Ovary (tissue), 9 donors: ENCODE results near the gene FTCD. TPM values are rescaled to one million over a fixed set of nuclear protein-coding genes. Genes with fewer than 3 reads are reported as not detected.

Source experiments
- DNase-seq, 5 donors: peaks; one replicate each; pipeline ENCODE4 v3.0.0-alpha.2; 2019 to 2020
- H3K27ac ChIP-seq, 2 donors: fragments of 200-600 bp; one replicate each; pipeline versions ENCODE4 v1.5.1 to v1.8.0; 2019 to 2022
- H3K27me3 ChIP-seq: fragments of 200-600 bp; one replicate; pipeline ENCODE4 v1.8.0; 2022
- H3K36me3 ChIP-seq: fragments of 200-600 bp; sonication (generic); one replicate; pipeline ENCODE4 v1.5.1; 2019
- H3K4me1 ChIP-seq: one replicate; pipeline ENCODE4 v1.8.1; 2013; ENCODE audit warnings: mild to moderate bottlenecking, moderate library complexity; ENCODE audit not compliant: insufficient read depth
- H3K4me3 ChIP-seq: fragments of 200-600 bp; sonication (generic); one replicate; pipeline ENCODE4 v1.5.1; 2017
- H3K9me3 ChIP-seq, 2 donors: fragments of 200-600 bp in 1 of 2; sonication (generic) in 1 of 2; one replicate each; pipeline versions ENCODE4 v1.5.1 to v1.8.1; 2013 to 2019; ENCODE audit warnings: mild to moderate bottlenecking in 1 of 2, moderate library complexity in 1 of 2
- CTCF ChIP-seq, 3 donors: fragments of 450-650 bp in 2 of 3; fragments of 200-600 bp in 1 of 3; IDR thresholded peaks; one replicate each; pipeline versions ENCODE4 v1.5.1 to v1.8.0; 2016 to 2022; ENCODE audit warnings: antibody characterized with exemption in 3 of 3, mild to moderate bottlenecking in 1 of 3
- EP300 ChIP-seq: sonication (generic); formaldehyde crosslinking; IDR thresholded peaks from one replicate; pipeline ENCODE4 v1.6.1; 2017; ENCODE audit warnings: antibody characterized with exemption
- POLR2A ChIP-seq: fragments of 450-650 bp; IDR thresholded peaks from one replicate; pipeline ENCODE4 v1.6.1; 2017; ENCODE audit warnings: antibody characterized with exemption, mild to moderate bottlenecking, moderate library complexity
- WGBS, 3 donors: extraction: QIAGEN DNeasy Blood & Tissue Kit in 1 of 3; methylation state at CpG; one replicate each; pipeline versions ENCODE4 v1.1.5 to v1.1.7; 2013 to 2017; 5-methylcytosine and 5-hydroxymethylcytosine counted together
- intact Hi-C, 4 donors: fragments of 100-400 bp; cut with DNase I; formaldehyde crosslinking; loops; one replicate each; pipeline versions ENCODE4 v1.11.0 to v1.15.1; 2022 to 2023
- polyA plus RNA-seq, 2 donors: library from polyadenylated mRNA; stranded (reverse); fragments of 200-250 nt in 1 of 2; fragments of 350-450 nt in 1 of 2; fragmentation: Illumina TruSeq in 1 of 2; extraction: RNeasy Lipid Tissue Mini Kit (QIAGEN cat#74804) in 1 of 2; gene quantifications; one replicate each; pipeline ENCODE4 v1.2.3, GENCODE V29; 2013 to 2014
- total RNA-seq, 7 donors: library from RNA; depleted of rRNA in 2 of 7; stranded (reverse); fragments of >200 nt in 2 of 7; fragmentation: NEBNext Ultra II Directional in 3 of 7; extraction: Animal tissue kit (Norgen Biotek cat#: 25700) in 3 of 7; gene quantifications; one replicate each; pipeline versions ENCODE4 v1.1.0 to v1.2.4, GENCODE V29; 2016 to 2023
- donor health status: DM: no; HTN: no; CAD: no; lungs with moderate emphysema.
- donor health status: DM: no; HTN: no; CAD: no.
- donor health status: Bipolar disorder and iron deficiency.
- donor health status: DM: yes; HTN: yes; CAD: no.
- donor health status: DM: no; HTN: no; CAD: no.
- donor health status: DM: yes; HTN: yes; CAD: no.

FTCD gene
- total and polyA plus RNA-seq, 9 donors, result 0.83 to 7.5 (median 3.7) TPM; not detected in 1

GRCh38 chr21:46160907-46161632 is 5.7 kb upstream of the FTCD start:
- peak in 3 of 5 donors; percentile 19 to 34 (median 27) for DNase-seq
- Histone ChIP-seq H3K36me3 (no peaks in the 10 kb centered on the region), H3K4me1 (no peaks in the 10 kb centered on the region), H3K27me3 (no peaks in the 10 kb centered on the region), H3K9me3 (no peaks in the 10 kb centered on the region), H3K27ac (no peak overlapping the region), H3K4me3 (no peak overlapping the region)
- TF ChIP-seq CTCF (IDR thresholded peaks at IDR 0.05) (no peak), POLR2A (no peak)
- WGBS, 3 donors, result 66 to 94% (median 92%) methylated on average over 65 to 70 of the region's 72 CpGs
- intact Hi-C loops, result no loop called here

- no peak overlapping the region for H3K27ac ChIP-seq
- intact Hi-C loops, result no loop called here
- no peaks in the 10 kb centered on the region for H3K36me3 ChIP-seq
- DNase-seq, result peak in 1 of 5 donors; percentile 19
- TF ChIP-seq EP300 (no peak), POLR2A (no peak), CTCF (IDR thresholded peaks at IDR 0.05) (no peak)
- H3K4me1 ChIP-seq, result no peaks in the 10 kb centered on the region
- no peaks in the 10 kb centered on the region for H3K9me3 ChIP-seq
- WGBS, 3 donors, result 91 to 96% (median 95%) methylated on average over 18 to 22 of the region's 22 CpGs
- H3K27me3 ChIP-seq, result no peaks in the 10 kb centered on the region
- H3K4me3 ChIP-seq, result no peak overlapping the region
Measured at GRCh38 chr21:46160657-46160906, 5.2 kb upstream of the FTCD start.

GRCh38 chr21:46159841-46160656 is 4.7 kb upstream of the FTCD start:
- TF ChIP-seq EP300, result no peak
- no peak for TF ChIP-seq POLR2A
- TF ChIP-seq CTCF (IDR thresholded peaks at IDR 0.05), result no peak

GRCh38 chr21:46159390-46159789 is 4.0 kb upstream of the FTCD start:
- peak in 2 of 5 donors; percentile 9 to 20 for DNase-seq

More at GRCh38 chr21:46159841-46160656, 4.7 kb upstream of the FTCD start:
- intact Hi-C loops, result loop anchor here in 1 of 4 donors (10.0 kb wide), 1 partner anchor 65 kb away; the partner anchor contains the start of gene LSS
- Histone ChIP-seq H3K27me3 (no peaks in the 10 kb centered on the region), H3K36me3 (no peaks in the 10 kb centered on the region), H3K4me1 (no peaks in the 10 kb centered on the region), H3K9me3 (no peaks in the 10 kb centered on the region), H3K4me3 (no peak overlapping the region), H3K27ac (no peak overlapping the region)
- DNase-seq, result peak in 3 of 5 donors; percentile 17 to 24 (median 21)
- WGBS, 3 donors, result 91 to 95% (median 92%) methylated on average over 29 to 32 of the region's 32 CpGs

More at GRCh38 chr21:46159390-46159789, 4.0 kb upstream of the FTCD start:
- 94 to 96% (median 96%) methylated on average over 12 of the region's 12 CpGs for WGBS, 3 donors
- Histone ChIP-seq H3K9me3 (no peaks in the 10 kb centered on the region), H3K4me1 (no peaks in the 10 kb centered on the region), H3K36me3 (no peaks in the 10 kb centered on the region), H3K27me3 (no peaks in the 10 kb centered on the region), H3K4me3 (no peak overlapping the region), H3K27ac (no peak overlapping the region)
- TF ChIP-seq CTCF (IDR thresholded peaks at IDR 0.05) (no peak), POLR2A (no peak), EP300 (no peak)
- intact Hi-C loops, result loop anchor here in 1 of 4 donors (10.0 kb wide), 1 partner anchor 65 kb away; the partner anchor contains the start of gene LSS
